Smooth muscle cell (in vitro differentiated cells): ENCODE measurements around the gene LSAMP. TPM values are rescaled to one million over a fixed set of nuclear protein-coding genes. Genes with fewer than 3 reads are reported as not detected.

Experiments
- DNase-seq: peaks from one replicate; lab custom pipeline; 2025; ENCODE audit not compliant: unreplicated experiment; lab: John Stamatoyannopoulos, UW
- H2AFZ ChIP-seq: fragments of 200-600 bp; sonication (generic); 2 replicates; pipeline ENCODE4 v1.6.0; 2016; ENCODE audit warnings: antibody characterized with exemption, low read depth, mild to moderate bottlenecking
- H3F3A ChIP-seq: fragments of 200-600 bp; sonication (generic); 2 replicates; pipeline ENCODE4 v1.6.0; 2017; ENCODE audit warnings: antibody characterized with exemption, low read depth
- H3K27ac ChIP-seq: fragments of 200-600 bp; sonication (generic); 2 replicates; pipeline ENCODE4 v1.5.1; 2016; ENCODE audit warnings: low read depth, mild to moderate bottlenecking
- H3K27me3 ChIP-seq: fragments of 200-600 bp; sonication (generic); 2 replicates; pipeline ENCODE4 v1.6.1; 2016; ENCODE audit warnings: low read depth, mild to moderate bottlenecking
- H3K36me3 ChIP-seq: fragments of 200-600 bp; sonication (generic); 2 replicates; pipeline ENCODE4 v1.5.1; 2016; ENCODE audit warnings: low read depth
- H3K4me1 ChIP-seq: fragments of 200-600 bp; sonication (generic); 2 replicates; pipeline ENCODE4 v1.5.1; 2016; ENCODE audit warnings: low read depth
- H3K4me2 ChIP-seq: fragments of 200-600 bp; sonication (generic); 2 replicates; pipeline ENCODE4 v1.6.0; 2016; ENCODE audit warnings: mild to moderate bottlenecking
- H3K4me3 ChIP-seq: fragments of 200-600 bp; sonication (generic); 2 replicates; pipeline ENCODE4 v1.5.1; 2016; ENCODE audit warnings: mild to moderate bottlenecking
- H3K79me2 ChIP-seq: fragments of 200-600 bp; sonication (generic); 2 replicates; pipeline ENCODE4 v1.6.0; 2016; ENCODE audit warnings: low read depth, mild to moderate bottlenecking
- H3K9ac ChIP-seq: fragments of 200-600 bp; sonication (generic); 2 replicates; pipeline ENCODE4 v1.6.0; 2016; ENCODE audit warnings: low read depth
- H3K9me3 ChIP-seq: fragments of 200-600 bp; sonication (generic); replicated peaks from 2 replicates; pipeline ENCODE4 v1.5.1; 2016; ENCODE audit warnings: low read depth
- H4K20me1 ChIP-seq: fragments of 200-600 bp; sonication (generic); 2 replicates; pipeline ENCODE4 v1.6.0; 2016; ENCODE audit warnings: low read depth
- WGBS: methylation state at CpG from one replicate; pipeline ENCODE4 v1.1.7; 2016; ENCODE audit warnings: low lambda C conversion rate; 5-methylcytosine and 5-hydroxymethylcytosine counted together
- polyA plus RNA-seq: library from polyadenylated mRNA; unstranded; fragments of >200 nt; fragmentation: Nextera tagmentation; extraction: Ambion mirVana; gene quantifications from 2 replicates; pipeline ENCODE4 v1.2.1, GENCODE V29; 2016
- total RNA-seq: library from RNA; depleted of rRNA; stranded (reverse); fragments of >200 nt; gene quantifications from 2 replicates; pipeline ENCODE4 v1.2.3, GENCODE V29; 2014
- TF ChIP-seq, protein P1 (sequence below): fragments of 200-600 bp; sonication (generic); IDR thresholded peaks from 2 replicates; pipeline ENCODE4 v1.5.1; 2017; ENCODE audit warnings: borderline replicate concordance, mild to moderate bottlenecking, antibody characterized with exemption; ENCODE audit not compliant: insufficient read depth, poor library complexity, severe bottlenecking

The LSAMP gene
- total and polyA plus RNA-seq, 2 experiments from 2014 or later: 11.2 to 13.6 TPM

DNA sequence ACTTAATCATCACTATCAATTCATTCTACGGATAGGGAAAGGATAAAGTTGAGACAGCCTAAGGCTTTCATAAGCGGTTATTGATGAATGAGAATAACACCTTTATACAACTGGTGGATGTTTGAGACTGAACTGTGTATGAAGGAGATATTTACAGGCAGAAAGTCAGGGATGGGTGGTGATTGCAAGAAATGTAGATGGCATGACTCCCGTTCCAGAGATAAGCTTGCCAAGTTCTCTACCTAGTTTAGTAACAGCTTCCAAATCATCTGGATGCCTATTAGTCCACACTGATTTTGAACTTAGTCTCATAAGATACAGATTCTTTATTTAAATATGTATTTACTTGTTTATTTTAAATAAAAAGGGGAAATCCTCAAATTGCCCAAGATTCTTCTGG lies 463.2 kb downstream of the LSAMP start:
- Histone ChIP-seq H3K36me3 (no peaks in the 10 kb centered on the region), H3K27ac (no peak overlapping the region), H4K20me1 (no peaks in the 10 kb centered on the region), H3K27me3 (no peaks in the 10 kb centered on the region), H3K79me2 (no peaks in the 10 kb centered on the region), H3K4me2 (no peak overlapping the region), H3K4me3 (no peak overlapping the region), H3K4me1 (no peaks in the 10 kb centered on the region), H3F3A (no peaks in the 10 kb centered on the region), H3K9ac (no peak overlapping the region), H3K9me3 (no peaks in the 10 kb centered on the region), H2AFZ (no peak overlapping the region)
- TF ChIP-seq, protein P1, sequence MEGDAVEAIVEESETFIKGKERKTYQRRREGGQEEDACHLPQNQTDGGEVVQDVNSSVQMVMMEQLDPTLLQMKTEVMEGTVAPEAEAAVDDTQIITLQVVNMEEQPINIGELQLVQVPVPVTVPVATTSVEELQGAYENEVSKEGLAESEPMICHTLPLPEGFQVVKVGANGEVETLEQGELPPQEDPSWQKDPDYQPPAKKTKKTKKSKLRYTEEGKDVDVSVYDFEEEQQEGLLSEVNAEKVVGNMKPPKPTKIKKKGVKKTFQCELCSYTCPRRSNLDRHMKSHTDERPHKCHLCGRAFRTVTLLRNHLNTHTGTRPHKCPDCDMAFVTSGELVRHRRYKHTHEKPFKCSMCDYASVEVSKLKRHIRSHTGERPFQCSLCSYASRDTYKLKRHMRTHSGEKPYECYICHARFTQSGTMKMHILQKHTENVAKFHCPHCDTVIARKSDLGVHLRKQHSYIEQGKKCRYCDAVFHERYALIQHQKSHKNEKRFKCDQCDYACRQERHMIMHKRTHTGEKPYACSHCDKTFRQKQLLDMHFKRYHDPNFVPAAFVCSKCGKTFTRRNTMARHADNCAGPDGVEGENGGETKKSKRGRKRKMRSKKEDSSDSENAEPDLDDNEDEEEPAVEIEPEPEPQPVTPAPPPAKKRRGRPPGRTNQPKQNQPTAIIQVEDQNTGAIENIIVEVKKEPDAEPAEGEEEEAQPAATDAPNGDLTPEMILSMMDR: no peak
- no peak for DNase-seq
- 92% methylated on average over 3 of the region's 3 CpGs for WGBS

DNA sequence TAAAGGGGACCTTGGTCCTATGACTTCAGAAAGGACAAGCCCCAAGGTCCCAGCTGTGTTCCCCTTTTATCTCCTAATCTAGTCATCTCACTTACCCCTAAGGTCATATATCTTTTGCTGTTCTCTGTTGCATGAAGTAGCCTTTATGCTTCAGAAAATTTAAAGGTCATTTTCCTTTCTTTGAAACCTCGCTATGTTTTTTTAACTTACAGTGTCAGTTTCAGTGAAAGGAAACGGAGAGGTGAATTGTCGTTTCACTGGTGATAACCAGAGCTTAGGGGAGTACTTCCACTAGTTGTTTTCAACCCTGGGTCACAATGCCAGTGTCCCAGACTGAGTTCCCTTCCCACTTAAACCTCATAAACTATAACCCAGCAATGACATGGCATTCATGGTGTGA lies 464.6 kb downstream of the LSAMP start:
- H3K79me2 ChIP-seq: no peaks in the 10 kb centered on the region
- no peak overlapping the region for H2AFZ ChIP-seq
- no peaks in the 10 kb centered on the region for H4K20me1 ChIP-seq
- H3K27me3 ChIP-seq: no peaks in the 10 kb centered on the region
- no peak overlapping the region for H3K9ac ChIP-seq
- WGBS: 77% methylated on average over 3 of the region's 3 CpGs
- no peaks in the 10 kb centered on the region for H3K9me3 ChIP-seq
- no peak overlapping the region for H3K27ac ChIP-seq
- H3F3A ChIP-seq: no peaks in the 10 kb centered on the region
- H3K4me1 ChIP-seq: peaks cover 6% of the 10 kb centered on the region
- no peak for DNase-seq
- TF ChIP-seq, protein P1: no peak
- no peak overlapping the region for H3K4me2 ChIP-seq
- no peaks in the 10 kb centered on the region for H3K36me3 ChIP-seq
- H3K4me3 ChIP-seq: no peak overlapping the region

DNA sequence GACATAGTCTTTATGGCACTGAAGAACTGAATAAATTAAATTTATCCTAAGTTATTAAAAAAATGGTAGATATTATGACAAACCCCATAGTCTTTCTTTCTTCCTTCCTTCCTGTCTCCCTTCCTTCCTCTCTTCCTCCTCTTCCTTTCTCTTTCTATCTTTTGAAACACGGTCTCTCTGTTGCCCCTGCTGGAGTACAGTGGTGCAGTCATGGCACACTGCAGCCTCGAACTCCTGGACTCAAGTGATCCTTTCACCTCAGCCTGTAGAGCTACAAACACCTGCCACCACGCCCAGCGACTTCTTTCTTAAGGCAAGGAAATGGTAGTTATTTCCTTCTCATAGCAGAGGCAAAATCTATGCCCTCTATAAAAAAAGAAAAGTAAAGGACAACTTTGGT lies 467.4 kb downstream of the LSAMP start:
- Histone ChIP-seq H4K20me1 (no peaks in the 10 kb centered on the region), H3F3A (no peaks in the 10 kb centered on the region), H3K4me1 (peaks cover 9% of the 10 kb centered on the region), H3K27me3 (no peaks in the 10 kb centered on the region), H3K27ac (no peak overlapping the region), H3K9me3 (no peaks in the 10 kb centered on the region), H3K4me2 (no peak overlapping the region), H2AFZ (no peak overlapping the region), H3K79me2 (no peaks in the 10 kb centered on the region), H3K4me3 (no peak overlapping the region), H3K9ac (no peak overlapping the region), H3K36me3 (no peaks in the 10 kb centered on the region)
- WGBS: 91% methylated on average over 4 of the region's 4 CpGs
- TF ChIP-seq, protein P1: no peak
- DNase-seq: no peak

DNA sequence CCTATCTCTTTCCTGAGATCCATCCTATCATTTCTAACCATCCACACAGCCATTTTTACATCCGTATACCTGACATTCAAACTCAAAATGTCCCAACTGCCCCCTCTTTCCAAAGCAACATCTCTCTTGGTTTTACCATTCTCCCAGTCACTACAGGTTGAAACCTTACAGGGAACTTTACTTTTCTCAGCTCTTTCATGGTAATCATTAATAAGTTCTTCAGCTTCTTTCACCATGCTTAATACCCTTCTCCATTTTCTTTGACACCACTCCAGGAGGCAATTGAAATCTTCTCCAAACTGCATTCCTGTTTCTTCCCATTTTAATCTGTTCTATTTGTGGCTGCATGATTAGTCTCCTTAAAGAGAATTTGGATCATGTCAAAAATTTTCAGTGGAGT lies 469.5 kb downstream of the LSAMP start:
- Histone ChIP-seq H3K27me3 (no peaks in the 10 kb centered on the region), H3K27ac (peak overlapping the region; percentile 7), H3K9me3 (no peaks in the 10 kb centered on the region), H3K4me3 (no peak overlapping the region), H3K36me3 (no peaks in the 10 kb centered on the region), H3K9ac (no peak overlapping the region), H3K4me2 (peak overlapping the region; percentile 38), H2AFZ (no peak overlapping the region), H4K20me1 (no peaks in the 10 kb centered on the region), H3K4me1 (peaks cover 9% of the 10 kb centered on the region), H3K79me2 (no peaks in the 10 kb centered on the region), H3F3A (no peaks in the 10 kb centered on the region)
- TF ChIP-seq, protein P1: no peak
- 43% methylated on average over 1 of the region's 1 CpG for WGBS
- no peak for DNase-seq
